ENCODE data around the gene TNS2. TPM values are rescaled to one million over a fixed set of nuclear protein-coding genes. Genes with fewer than 3 reads are reported as not detected.

The TNS2 gene
- total RNA-seq, 4 donors from 2014 or later: 97.7 to 444 (median 154) TPM

DNA sequence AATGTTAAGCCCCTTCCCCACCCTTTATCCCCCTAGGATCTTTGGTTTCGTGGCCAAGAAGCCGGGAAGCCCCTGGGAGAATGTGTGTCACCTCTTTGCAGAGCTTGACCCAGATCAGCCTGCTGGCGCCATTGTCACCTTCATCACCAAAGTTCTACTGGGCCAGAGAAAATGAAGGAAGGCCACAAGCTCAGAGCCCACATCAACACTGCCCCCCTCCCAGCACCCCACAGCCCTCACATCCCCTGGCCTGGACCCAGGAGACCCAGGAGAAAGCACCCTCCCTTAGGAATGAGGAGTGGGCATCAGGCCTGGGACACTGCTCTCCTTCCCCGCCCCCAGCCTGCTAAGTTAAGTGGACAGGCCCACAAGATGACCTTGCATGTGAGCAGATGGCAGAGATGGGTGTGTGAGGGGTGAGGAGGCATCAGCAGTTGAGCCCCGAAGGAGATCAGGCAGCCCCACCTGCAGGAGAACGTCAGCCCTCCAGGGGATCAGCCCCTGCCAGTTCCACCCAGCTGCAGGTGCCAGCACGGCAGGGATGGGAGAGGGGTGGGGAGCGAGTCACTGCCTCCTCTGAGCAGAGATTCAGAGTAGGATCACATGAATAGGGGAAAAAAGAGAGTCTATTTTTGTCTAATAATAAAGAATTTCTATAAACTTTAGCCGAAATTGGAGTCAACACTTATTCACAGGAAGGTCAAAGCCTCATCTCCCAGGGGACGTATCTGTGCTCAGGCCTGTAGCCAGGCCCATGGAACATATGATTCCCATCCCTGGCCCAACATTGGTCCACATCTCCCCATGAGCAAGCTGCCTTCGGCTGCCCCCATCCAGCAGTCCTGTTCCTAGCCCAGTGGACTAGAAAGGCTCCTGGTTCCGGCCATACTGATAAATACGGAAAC is 14.1 kb downstream of the TNS2 start:
- TF ChIP-seq, protein P1, sequence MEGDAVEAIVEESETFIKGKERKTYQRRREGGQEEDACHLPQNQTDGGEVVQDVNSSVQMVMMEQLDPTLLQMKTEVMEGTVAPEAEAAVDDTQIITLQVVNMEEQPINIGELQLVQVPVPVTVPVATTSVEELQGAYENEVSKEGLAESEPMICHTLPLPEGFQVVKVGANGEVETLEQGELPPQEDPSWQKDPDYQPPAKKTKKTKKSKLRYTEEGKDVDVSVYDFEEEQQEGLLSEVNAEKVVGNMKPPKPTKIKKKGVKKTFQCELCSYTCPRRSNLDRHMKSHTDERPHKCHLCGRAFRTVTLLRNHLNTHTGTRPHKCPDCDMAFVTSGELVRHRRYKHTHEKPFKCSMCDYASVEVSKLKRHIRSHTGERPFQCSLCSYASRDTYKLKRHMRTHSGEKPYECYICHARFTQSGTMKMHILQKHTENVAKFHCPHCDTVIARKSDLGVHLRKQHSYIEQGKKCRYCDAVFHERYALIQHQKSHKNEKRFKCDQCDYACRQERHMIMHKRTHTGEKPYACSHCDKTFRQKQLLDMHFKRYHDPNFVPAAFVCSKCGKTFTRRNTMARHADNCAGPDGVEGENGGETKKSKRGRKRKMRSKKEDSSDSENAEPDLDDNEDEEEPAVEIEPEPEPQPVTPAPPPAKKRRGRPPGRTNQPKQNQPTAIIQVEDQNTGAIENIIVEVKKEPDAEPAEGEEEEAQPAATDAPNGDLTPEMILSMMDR (IDR thresholded peaks at IDR 0.05): no peak
- ATAC-seq (ENCODE audit: low FRiP score) (no peak), DNase-seq (ENCODE audit: low spot score) (peak; percentile 24)

DNA sequence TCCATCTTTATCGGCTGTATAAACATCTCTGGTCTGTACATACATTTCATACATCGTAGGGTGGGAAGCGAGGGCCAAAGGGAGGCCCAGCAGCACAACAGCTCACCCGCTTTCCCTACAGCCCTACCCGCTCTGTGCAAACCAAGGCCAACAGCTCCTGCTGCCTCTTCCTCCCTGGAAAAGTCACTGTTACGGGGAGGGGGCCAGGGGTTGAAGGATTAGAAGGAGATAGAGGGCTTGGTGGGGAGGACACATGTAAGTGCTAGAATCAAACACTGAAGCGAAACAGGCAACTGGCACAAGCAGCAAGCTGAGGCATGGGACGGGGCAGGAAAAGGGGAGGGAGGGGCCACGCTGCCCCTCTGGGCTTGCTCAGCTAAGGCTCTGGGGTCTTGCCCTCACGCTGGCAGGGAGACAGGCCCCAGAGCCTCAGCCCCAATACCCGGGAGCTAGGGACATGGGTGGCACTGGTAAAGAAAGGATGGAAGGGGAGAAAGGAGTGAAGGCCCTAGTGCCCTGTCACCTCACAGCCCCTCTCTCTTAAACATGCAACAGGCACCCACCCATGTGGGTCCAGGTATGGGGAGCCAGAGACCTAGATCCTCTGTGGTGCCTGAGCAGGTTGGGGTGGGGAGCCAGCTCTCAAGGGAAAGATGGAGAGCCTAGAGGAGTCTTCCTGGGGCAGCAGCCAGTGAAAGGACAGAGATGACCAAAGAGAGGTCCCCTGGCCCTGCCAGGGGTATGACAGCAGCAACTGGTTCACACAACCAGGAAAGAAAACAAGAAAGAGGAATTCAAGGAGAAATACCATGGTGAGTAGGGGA is 15.0 kb downstream of the TNS2 start:
- ATAC-seq (ENCODE audit: low FRiP score) (no peak), DNase-seq (ENCODE audit: low spot score) (no peak)

DNA sequence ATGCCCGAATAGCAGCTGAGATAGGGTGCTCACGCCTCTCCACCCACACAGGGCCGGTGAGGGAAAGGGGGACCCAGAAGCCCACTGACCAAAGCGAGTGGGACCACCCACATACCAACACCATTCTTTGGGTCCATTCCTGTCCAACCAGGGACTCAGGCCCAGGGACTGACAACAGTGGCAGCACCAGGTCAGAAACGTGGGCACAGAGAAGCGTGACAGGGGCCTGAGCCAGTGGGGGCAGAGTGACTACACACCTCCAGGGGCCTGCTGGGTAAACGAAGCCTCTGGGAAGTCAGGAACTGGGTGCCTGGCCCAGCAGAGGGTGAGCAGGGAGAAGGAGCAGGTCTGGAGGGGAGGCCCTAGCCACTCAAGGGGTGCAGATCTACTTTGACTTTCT is 15.6 kb downstream of the TNS2 start:
- TF ChIP-seq, protein P1 (IDR thresholded peaks at IDR 0.05): no peak
- ATAC-seq (ENCODE audit: low FRiP score) (no peak), DNase-seq (ENCODE audit: low spot score) (no peak)

More for the DNA sequence above, 15.0 kb downstream of the TNS2 start:
- TF ChIP-seq, protein P1 (IDR thresholded peaks at IDR 0.05): no peak

DNA sequence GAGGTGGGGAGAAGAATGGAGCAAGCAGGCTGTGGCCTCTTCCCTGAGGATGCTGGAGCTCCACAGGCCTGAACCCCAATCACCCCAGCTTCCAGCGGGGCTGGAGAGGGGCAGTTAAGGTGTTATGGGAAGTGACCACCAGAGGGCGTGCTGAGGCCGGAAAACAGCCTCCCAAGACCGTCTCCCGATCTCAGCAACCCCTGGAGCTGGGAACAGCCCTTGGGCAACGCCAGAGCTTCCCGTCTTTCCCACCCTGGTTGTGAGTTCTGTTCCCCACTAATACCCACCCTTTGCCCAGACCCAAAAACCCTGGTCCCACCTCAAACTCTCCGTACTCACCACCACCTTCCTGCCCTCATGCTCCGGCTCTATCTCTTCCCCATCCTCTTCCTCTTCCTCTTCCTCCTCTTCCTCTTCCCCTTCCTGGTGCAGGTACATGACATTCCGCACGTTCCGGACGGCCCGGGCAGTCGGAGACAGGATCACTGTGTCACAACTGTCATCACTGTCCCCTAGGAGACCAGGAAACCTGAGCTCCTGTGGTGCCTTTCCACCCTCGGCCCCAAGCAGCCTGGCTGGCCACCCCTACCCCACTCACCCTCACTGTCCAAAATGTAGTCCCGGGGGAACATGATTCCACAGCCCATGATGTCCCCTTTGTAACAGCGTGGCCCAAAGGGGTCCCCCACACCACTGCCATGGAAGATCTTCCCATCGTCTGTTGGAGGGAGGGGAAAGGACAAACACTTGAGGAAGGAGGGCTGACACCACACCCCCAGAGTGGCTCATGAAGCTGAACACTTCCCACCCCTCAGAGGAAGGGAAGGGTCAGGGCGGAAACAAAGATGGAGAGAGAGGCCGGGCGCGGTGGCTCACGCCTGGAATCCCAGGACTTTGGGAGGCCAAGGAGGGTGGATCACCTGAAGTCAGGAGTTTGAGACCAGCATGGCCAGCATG is 16.4 kb downstream of the TNS2 start:
- peak; percentile 54 for ATAC-seq (ENCODE audit: low FRiP score)
- TF ChIP-seq, protein P1 (IDR thresholded peaks at IDR 0.05): peak in 2 of 3 donors; percentile 96
- peak; percentile 72 for DNase-seq (ENCODE audit: low spot score)

DNA sequence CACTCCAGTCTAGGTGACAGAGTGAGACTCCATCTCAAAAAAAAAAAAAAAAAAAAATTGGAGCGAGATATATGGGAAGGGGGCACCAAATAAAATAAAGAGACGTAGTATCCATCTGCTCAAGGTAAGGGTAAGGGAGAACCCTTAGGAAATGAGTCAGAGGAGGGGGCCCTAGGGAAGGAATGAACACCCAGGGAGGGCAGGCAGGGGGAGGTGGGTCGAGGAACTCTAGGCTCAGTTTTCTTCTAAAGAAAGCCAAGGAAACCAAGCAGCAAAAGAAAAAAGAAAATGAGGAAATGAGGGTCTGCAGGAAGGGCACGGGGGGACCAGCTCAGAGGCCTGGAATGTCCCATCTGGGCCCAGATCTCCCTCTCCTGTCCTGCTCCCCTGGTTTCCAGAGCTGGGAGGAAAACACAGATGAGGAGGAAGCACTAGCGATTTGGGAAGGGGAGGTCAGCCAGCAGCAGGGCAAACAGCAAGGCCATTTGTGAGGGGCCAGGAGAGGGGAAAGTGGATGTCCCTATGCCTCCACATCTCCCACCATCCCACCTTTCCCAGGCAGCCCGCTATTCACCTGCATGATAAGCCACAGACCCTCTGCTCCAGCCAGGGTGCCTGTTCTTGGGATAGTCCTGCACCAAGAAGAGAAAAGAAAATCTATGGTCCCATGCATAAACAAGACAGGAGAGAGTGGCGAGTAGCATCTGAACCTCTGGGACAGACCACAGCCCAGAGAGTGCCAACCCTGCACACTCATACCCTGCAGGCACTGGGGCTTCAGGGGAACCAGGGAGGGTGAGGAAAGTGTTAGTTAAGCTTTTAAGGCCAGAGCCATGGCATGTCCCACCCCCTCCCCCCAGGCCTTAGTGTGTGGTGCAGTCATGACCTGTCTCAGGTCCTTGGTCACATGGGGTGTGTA is 17.5 kb downstream of the TNS2 start:
- DNase-seq (ENCODE audit: low spot score) (no peak), ATAC-seq (ENCODE audit: low FRiP score) (no peak)
- TF ChIP-seq, protein P1 (IDR thresholded peaks at IDR 0.05): no peak

Measured in omental fat pad (tissue), 4 donors.